CD4-positive, alpha-beta T cell treated with Interleukin-17A for 1 hour (primary cell): ENCODE results near the gene VEGFA.

Experiments
- DNase-seq: peaks from one replicate; pipeline ENCODE4 v3.0.0-alpha.2; 2020

Gene VEGFA

GRCh38 chr6:43773980-43774775 lies 4.2 kb downstream of the VEGFA start:
- no peak for DNase-seq

- DNase-seq, result peak; percentile 64
These were observed 4.9 kb downstream of the VEGFA start for GRCh38 chr6:43774776-43775534.

- DNase-seq, result no peak
These were observed 5.5 kb downstream of the VEGFA start for GRCh38 chr6:43775535-43775885.

GRCh38 chr6:43776115-43776798 lies 6.2 kb downstream of the VEGFA start:
- no peak for DNase-seq

GRCh38 chr6:43776799-43777776 lies 7.1 kb downstream of the VEGFA start:
- no peak for DNase-seq

GRCh38 chr6:43778131-43778855 lies 8.3 kb downstream of the VEGFA start:
- no peak for DNase-seq

GRCh38 chr6:43778976-43779851 lies 9.2 kb downstream of the VEGFA start:
- no peak for DNase-seq

GRCh38 chr6:43779852-43780236 lies 9.8 kb downstream of the VEGFA start:
- no peak for DNase-seq

- DNase-seq, result no peak
These were observed 10.3 kb downstream of the VEGFA start for GRCh38 chr6:43780293-43780692.

GRCh38 chr6:43780941-43781928 lies 11.2 kb downstream of the VEGFA start:
- DNase-seq, result no peak

- no peak for DNase-seq
These were observed 12.1 kb downstream of the VEGFA start for GRCh38 chr6:43781941-43782704.

- no peak for DNase-seq
These were observed 12.9 kb downstream of the VEGFA start for GRCh38 chr6:43782764-43783513.

GRCh38 chr6:43784049-43784855 lies 14.2 kb downstream of the VEGFA start:
- DNase-seq, result no peak

GRCh38 chr6:43785220-43785752 lies 15.3 kb downstream of the VEGFA start:
- no peak for DNase-seq

- no peak for DNase-seq
These were observed 15.9 kb downstream of the VEGFA start for GRCh38 chr6:43785904-43786303.

GRCh38 chr6:43786664-43787329 lies 16.8 kb downstream of the VEGFA start:
- DNase-seq, result no peak
